B cell (primary cell): Measurements from ENCODE around the gene LILRA2. TPM values are rescaled to one million over a fixed set of nuclear protein-coding genes. Genes with fewer than 3 reads are reported as not detected.
A peak's percentile ranks its signal among the peaks of the same experiment; 100 is the strongest.

Source experiments
- ATAC-seq: fragments of 200-7000 bp; cut with Tn5 transposase; one replicate; pipeline ENCODE4 v1.10.0; 2021; ENCODE audit warnings: low read depth, mild to moderate bottlenecking, moderate number of reproducible peaks, moderate library complexity
- CTCF ChIA-PET: fragments of 350-600 bp; sonication (Branson Sonifier 250); formaldehyde crosslinking; loops from one replicate; lab custom pipeline; 2021; ENCODE audit warnings: antibody characterized with exemption, inconsistent platforms; lab: Charles Lee
- POLR2A ChIA-PET: fragments of 350-600 bp; sonication (Branson Sonifier 250); formaldehyde crosslinking; loops from one replicate; lab custom pipeline; 2021; ENCODE audit warnings: antibody characterized with exemption; lab: Charles Lee
- DNase-seq: peaks from one replicate; pipeline ENCODE4 v3.0.0; 2013
- H2AFZ ChIP-seq: 2 replicates; pipeline ENCODE4 v1.6.1; 2012; ENCODE audit warnings: mild to moderate bottlenecking, low read depth, low read length; ENCODE audit not compliant: insufficient read depth, poor library complexity, severe bottlenecking
- H3K27ac ChIP-seq, 2 donors: 1 replicate in 1 of 2; 2 replicates in 1 of 2; pipeline ENCODE4 v1.5.1; 2012 to 2013; ENCODE audit warnings: low read length in 2 of 2, mild to moderate bottlenecking in 2 of 2, moderate library complexity in 1 of 2
- H3K27me3 ChIP-seq, 4 experiments: fragments of 200-600 bp in 1 of 4; sonication (generic) in 1 of 4; replicated peaks in 1 of 4; 1 replicate in 2 of 4; 2 replicates in 2 of 4; pipeline versions ENCODE4 v1.6.1 to v1.7.0; 2013 to 2016; ENCODE audit warnings: low read length in 3 of 4, mild to moderate bottlenecking in 2 of 4, mixed read lengths in 1 of 4, moderate library complexity in 1 of 4; ENCODE audit not compliant: insufficient read depth in 4 of 4, control insufficient read depth in 3 of 4; ENCODE audit errors: control extremely low read depth in 1 of 4
- H3K36me3 ChIP-seq, 2 experiments: replicated peaks in 1 of 2; 1 replicate in 1 of 2; 2 replicates in 1 of 2; pipeline versions ENCODE4 v1.6.1 to v1.7.1; 2013; ENCODE audit warnings: low read length in 1 of 2; ENCODE audit not compliant: insufficient read depth in 2 of 2, control insufficient read depth in 1 of 2; ENCODE audit errors: control extremely low read depth in 1 of 2, extremely low read depth in 1 of 2
- H3K4me1 ChIP-seq, 2 donors: fragments of 200-600 bp in 1 of 2; sonication (generic) in 1 of 2; 1 replicate in 1 of 2; 2 replicates in 1 of 2; pipeline versions ENCODE4 v1.5.1 to v1.6.1; 2013 to 2017; ENCODE audit warnings: low read length in 2 of 2; ENCODE audit not compliant: control insufficient read depth in 2 of 2, insufficient read depth in 2 of 2
- H3K4me2 ChIP-seq: replicated peaks from 2 replicates; pipeline ENCODE3; 2012; ENCODE audit warnings: mild to moderate bottlenecking, low read depth, low read length; ENCODE audit not compliant: poor library complexity, severe bottlenecking
- H3K4me3 ChIP-seq, 5 experiments: fragments of 200-600 bp in 1 of 5; sonication (generic) in 1 of 5; 1 replicate in 3 of 5; 2 replicates in 2 of 5; pipeline versions ENCODE4 v1.5.1 to v1.7.0; 2011 to 2016; ENCODE audit warnings: low read length in 4 of 5, mild to moderate bottlenecking in 4 of 5, low read depth in 2 of 5, control low read depth in 1 of 5, moderate library complexity in 1 of 5; ENCODE audit not compliant: insufficient read depth in 1 of 5; ENCODE audit errors: control extremely low read depth in 1 of 5, extremely low read depth in 1 of 5
- H3K79me2 ChIP-seq: fragments of 200-600 bp; sonication (generic); one replicate; pipeline ENCODE4 v1.6.0; 2016; ENCODE audit warnings: low read length; ENCODE audit not compliant: control insufficient read depth, insufficient read depth
- H3K9ac ChIP-seq: fragments of 200-600 bp; sonication (generic); 2 replicates; pipeline ENCODE4 v1.6.1; 2017; ENCODE audit warnings: mild to moderate bottlenecking, low read length, moderate library complexity
- H3K9me3 ChIP-seq, 3 donors: one replicate each; pipeline versions ENCODE4 v1.6.1 to v1.7.1; 2013; ENCODE audit warnings: low read length in 2 of 3; ENCODE audit not compliant: control insufficient read depth in 2 of 3, insufficient read depth in 1 of 3; ENCODE audit errors: control extremely low read depth in 1 of 3
- H4K20me1 ChIP-seq: 2 replicates; pipeline ENCODE4 v1.6.0; 2012; ENCODE audit warnings: mild to moderate bottlenecking, low read length; ENCODE audit not compliant: insufficient read depth, control insufficient read depth, poor library complexity, severe bottlenecking
- H3K27ac Mint-ChIP-seq: one replicate; pipeline ENCODE4 v1.8.0; 2021; ENCODE audit warnings: mixed read lengths
- H3K27me3 Mint-ChIP-seq: one replicate; pipeline ENCODE4 v1.8.0; 2021; ENCODE audit warnings: mixed read lengths
- H3K4me1 Mint-ChIP-seq: one replicate; pipeline ENCODE4 v1.8.0; 2021; ENCODE audit warnings: mixed read lengths
- H3K4me3 Mint-ChIP-seq: one replicate; pipeline ENCODE4 v1.8.0; 2021; ENCODE audit warnings: mixed read lengths
- H3K9me3 Mint-ChIP-seq: one replicate; pipeline ENCODE4 v1.8.0; 2022; ENCODE audit warnings: mixed read lengths; ENCODE audit not compliant: insufficient read depth
- CTCF ChIP-seq: fragments of 200-600 bp; IDR thresholded peaks from one replicate; pipeline ENCODE4 v1.8.0; 2022; ENCODE audit warnings: antibody characterized with exemption, mild to moderate bottlenecking
- EZH2 ChIP-seq: IDR thresholded peaks from 2 replicates; pipeline ENCODE4 v1.6.1; 2012; ENCODE audit warnings: borderline replicate concordance, low read depth, mild to moderate bottlenecking, moderate library complexity, low read length; ENCODE audit not compliant: insufficient read depth, poor library complexity, severe bottlenecking
- WGBS: methylation state at CpG from one replicate; pipeline ENCODE4 v1.1.5; 2013; ENCODE audit warnings: missing lambda C conversion rate; ENCODE audit not compliant: insufficient coverage; 5-methylcytosine and 5-hydroxymethylcytosine counted together
- intact Hi-C: fragments of 100-400 bp; cut with micrococcal nuclease; formaldehyde crosslinking; loops from one replicate; pipeline ENCODE4 v1.10.0; 2022
- polyA minus RNA-seq: library from RNA; depleted of rRNA, polyadenylated mRNA; stranded (reverse); fragments of >200 nt; gene quantifications from 2 replicates; pipeline ENCODE4 v1.2.3, GENCODE V29; 2012
- polyA plus RNA-seq: library from polyadenylated mRNA; depleted of rRNA; stranded (reverse); fragments of >200 nt; gene quantifications from 2 replicates; pipeline ENCODE4 v1.2.3, GENCODE V29; 2012
- total RNA-seq, 2 donors: library from RNA; stranded (reverse); fragments of 120-200 nt in 1 of 2; gene quantifications; 1 replicate in 1 of 2; 2 replicates in 1 of 2; pipeline versions ENCODE4 v1.2.3 to v1.2.4, GENCODE V29; 2013 to 2022

LILRA2 gene
- total RNA-seq (0.25 TPM in 1 of 2 replicates, not detected in the other), polyA plus RNA-seq (1.6 and 2.8 TPM in 2 replicates), polyA minus RNA-seq (3.1 and 3.3 TPM in 2 replicates)
- total RNA-seq (2013) = 1.5 TPM

- intact Hi-C loops = no loop called here
- Histone ChIP-seq H3K4me3 (peak within 1 kb of the TSS in 4 of 5 experiments; percentile 20 to 57 (median 32)), H4K20me1 (no peaks in the 10 kb centered on the region), H3K36me3 (no peaks in the 10 kb centered on the region), H3K27me3 (no peaks in the 10 kb centered on the region), H3K4me2 (peak within 1 kb of the TSS; percentile 82), H3K9ac (peak within 1 kb of the TSS; percentile 41), H3K27ac (peak within 1 kb of the TSS in 1 of 2 donors; percentile 51), H2AFZ (peak within 1 kb of the TSS; percentile 70), H3K9me3 (peaks cover 0 to 3% (median 1%) of the 10 kb centered on the region in 3 donors), H3K79me2 (no peaks in the 10 kb centered on the region), H3K4me1 (peaks cover 26 to 27% of the 10 kb centered on the region in 2 donors)
- DNase-seq (no peak), ATAC-seq (peak; percentile 54)
- ChIA-PET CTCF (interaction anchor here (0.7 to 1.6 kb wide), 2 partner anchors 43 to 103 kb away, joined by 3 to 5 read pairs; no protein-coding TSS in a partner anchor), POLR2A (no interaction called here)
- Mint-ChIP-seq H3K4me1 (peaks cover 27% of the 10 kb centered on the region), H3K4me3 (peak within 1 kb of the TSS; percentile 80), H3K27me3 (peaks cover 4% of the 10 kb centered on the region), H3K27ac (peak within 1 kb of the TSS; percentile 70), H3K9me3 (no peaks in the 10 kb centered on the region)
- TF ChIP-seq EZH2 = no peak
- no peak for TF ChIP-seq CTCF
- WGBS = 3% methylated on average over 8 of the region's 10 CpGs
Observed at GRCh38 chr19:54573330-54573872, at the start of gene LILRA2. Gene LILRA2, plus strand, starts transcription at chr19:54573790. Its CDS starts 89 bp downstream, at chr19:54573879.

GRCh38 chr19:54525636-54526035, 48.0 kb upstream of the LILRA2 start:
- Mint-ChIP-seq H3K27me3 (peaks cover 33% of the 10 kb centered on the region), H3K27ac (no peak overlapping the region), H3K4me3 (no peak overlapping the region), H3K9me3 (no peaks in the 10 kb centered on the region), H3K4me1 (peaks cover 21% of the 10 kb centered on the region)
- Histone ChIP-seq H4K20me1 (no peaks in the 10 kb centered on the region), H2AFZ (no peak overlapping the region), H3K9ac (no peak overlapping the region), H3K36me3 (no peaks in the 10 kb centered on the region), H3K9me3 (no peaks in the 10 kb centered on the region), H3K27ac (no peak overlapping the region), H3K27me3 (no peaks in the 10 kb centered on the region), H3K79me2 (no peaks in the 10 kb centered on the region), H3K4me1 (peaks cover 15 to 17% of the 10 kb centered on the region in 2 donors), H3K4me3 (no peak overlapping the region), H3K4me2 (no peak overlapping the region)
- no peak for DNase-seq
- POLR2A ChIA-PET = no interaction called here
- CTCF ChIA-PET = no interaction called here
- no peak for TF ChIP-seq CTCF
- no peak for TF ChIP-seq EZH2
- intact Hi-C loops = no loop called here
- 81% methylated on average over 5 of the region's 5 CpGs for WGBS
- no peak for ATAC-seq
